Skeletal muscle satellite cell (primary cell): ENCODE data around the gene MVK.

Experiments used
- H3K27me3 ChIP-seq: 2 replicates; pipeline ENCODE4 v1.7.0; 2013; ENCODE audit warnings: low read length; ENCODE audit not compliant: control insufficient read depth, insufficient read depth
- H3K36me3 ChIP-seq: 2 replicates; pipeline ENCODE4 v1.7.0; 2013; ENCODE audit warnings: mild to moderate bottlenecking, control low read depth, low read length; ENCODE audit not compliant: insufficient read depth
- H3K4me1 ChIP-seq: 2 replicates; pipeline ENCODE4 v1.7.0; 2013; ENCODE audit warnings: low read length; ENCODE audit not compliant: control insufficient read depth, insufficient read depth
- H3K4me2 ChIP-seq: 2 replicates; pipeline ENCODE4 v1.7.0; 2013; ENCODE audit warnings: mild to moderate bottlenecking, low read length
- H3K4me3 ChIP-seq: 2 replicates; pipeline ENCODE4 v1.7.0; 2013; ENCODE audit warnings: low read length
- H3K9ac ChIP-seq: 2 replicates; pipeline ENCODE4 v1.7.0; 2013; ENCODE audit warnings: mild to moderate bottlenecking, low read depth, low read length, moderate library complexity
- H3K9me3 ChIP-seq: replicated peaks from 2 replicates; pipeline ENCODE4 v1.7.0; 2013; ENCODE audit warnings: mild to moderate bottlenecking, control low read depth, low read length

MVK gene

DNA sequence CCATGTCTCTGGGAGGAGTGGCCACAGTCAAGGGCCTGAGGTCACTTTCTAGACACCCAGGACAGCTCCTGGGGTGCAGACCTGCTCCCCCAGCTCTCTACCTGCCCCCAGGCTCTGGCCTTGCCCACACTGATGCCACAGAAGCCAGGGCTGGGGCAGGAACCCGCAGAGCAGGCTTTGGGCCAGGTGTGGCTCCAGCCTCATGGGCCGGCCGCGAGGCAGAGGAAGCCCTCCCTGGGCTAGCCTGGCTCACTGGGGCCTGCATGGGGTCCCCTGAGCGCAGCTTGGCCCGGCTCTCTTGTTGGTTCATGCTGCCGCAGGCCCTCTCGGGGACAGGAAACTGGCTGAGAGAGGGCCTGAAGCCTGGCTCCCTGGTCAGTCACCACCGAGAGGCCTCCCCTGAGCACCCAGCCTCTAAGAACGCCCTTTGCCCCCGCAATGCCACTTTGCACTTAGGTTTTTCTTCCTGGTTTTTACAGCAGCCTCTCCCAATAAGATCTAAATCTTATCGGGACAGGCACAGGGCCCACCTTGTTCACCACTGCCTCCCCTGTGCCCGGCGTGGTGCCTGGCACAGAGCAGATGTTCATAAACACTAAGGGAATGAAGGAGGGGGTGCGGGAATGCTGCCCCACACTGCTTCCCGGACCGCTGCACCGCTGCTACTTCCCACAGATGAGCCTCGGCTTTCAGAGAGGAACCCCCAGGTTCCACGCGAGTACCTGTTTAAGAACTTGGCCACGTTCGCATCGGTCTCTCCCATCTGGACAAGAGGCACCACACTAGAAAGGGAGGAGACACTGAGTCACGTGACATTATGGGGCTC is 15.0 kb upstream of the MVK start:
- Histone ChIP-seq H3K9me3 (no peaks in the 10 kb centered on the region), H3K4me3 (no peak overlapping the region), H3K36me3 (no peaks in the 10 kb centered on the region), H3K4me1 (no peaks in the 10 kb centered on the region), H3K9ac (no peak overlapping the region), H3K4me2 (no peak overlapping the region), H3K27me3 (peaks cover 13% of the 10 kb centered on the region)

- no peaks in the 10 kb centered on the region for H3K9me3 ChIP-seq
- no peak overlapping the region for H3K4me3 ChIP-seq
- no peak overlapping the region for H3K4me2 ChIP-seq
- H3K27me3 ChIP-seq: peaks cover 7% of the 10 kb centered on the region
- no peak overlapping the region for H3K9ac ChIP-seq
- no peaks in the 10 kb centered on the region for H3K36me3 ChIP-seq
- H3K4me1 ChIP-seq: no peaks in the 10 kb centered on the region
Measured at GRCh38 chr12:109559200-109559505, 14.4 kb upstream of the MVK start.

GRCh38 chr12:109559601-109560000 is 14.0 kb upstream of the MVK start:
- H3K4me1 ChIP-seq: no peaks in the 10 kb centered on the region
- H3K36me3 ChIP-seq: no peaks in the 10 kb centered on the region
- H3K4me3 ChIP-seq: no peak overlapping the region
- H3K9me3 ChIP-seq: no peaks in the 10 kb centered on the region
- no peak overlapping the region for H3K9ac ChIP-seq
- H3K4me2 ChIP-seq: no peak overlapping the region
- peaks cover 3% of the 10 kb centered on the region for H3K27me3 ChIP-seq

DNA sequence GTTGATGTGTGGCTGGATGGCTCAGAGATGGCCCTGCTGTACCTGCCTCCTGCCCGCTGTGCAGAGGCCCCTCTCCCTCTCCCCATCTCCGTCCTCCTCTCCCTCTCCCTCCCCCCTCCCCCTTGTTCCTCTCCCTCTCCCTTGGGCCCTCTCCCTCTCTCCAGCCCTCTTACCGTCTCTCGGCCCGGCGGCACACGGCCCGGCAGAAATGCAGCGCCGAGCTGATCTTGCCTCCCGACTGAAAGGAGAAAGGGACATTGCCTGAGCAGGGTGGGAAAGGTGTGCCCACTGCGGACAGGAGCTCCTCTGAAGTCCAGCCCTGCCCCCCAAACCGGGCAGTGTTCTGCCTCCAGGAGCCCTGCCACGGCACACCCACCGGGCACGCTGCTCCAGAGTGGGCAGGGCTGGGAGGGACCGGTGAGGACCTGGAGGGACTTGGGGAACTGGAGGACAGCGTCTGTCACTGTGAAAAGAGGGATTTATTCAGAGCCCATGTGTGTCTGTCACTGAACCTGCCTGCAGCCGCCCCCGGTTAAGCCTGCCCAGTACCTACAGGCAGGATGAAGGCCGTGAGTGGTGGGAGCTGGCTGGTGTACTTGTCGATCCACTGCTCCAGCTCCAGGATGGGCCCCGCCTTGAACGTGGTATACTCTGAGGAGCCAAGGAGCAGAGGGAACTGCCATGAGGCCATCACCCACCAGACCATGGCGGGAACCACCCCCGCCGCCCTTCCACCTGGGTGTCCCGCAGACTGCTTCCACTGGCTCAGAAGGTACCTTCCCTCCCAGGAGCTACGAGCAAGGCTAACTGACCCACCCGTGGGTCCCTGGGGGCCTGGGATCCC is 12.5 kb upstream of the MVK start:
- H3K36me3 ChIP-seq: no peaks in the 10 kb centered on the region
- H3K9ac ChIP-seq: no peak overlapping the region
- H3K9me3 ChIP-seq: no peaks in the 10 kb centered on the region
- H3K4me3 ChIP-seq: no peak overlapping the region
- H3K4me1 ChIP-seq: no peaks in the 10 kb centered on the region
- H3K27me3 ChIP-seq: no peaks in the 10 kb centered on the region
- H3K4me2 ChIP-seq: no peak overlapping the region

GRCh38 chr12:109561711-109562030 is 11.9 kb upstream of the MVK start:
- no peaks in the 10 kb centered on the region for H3K27me3 ChIP-seq
- H3K9ac ChIP-seq: no peak overlapping the region
- no peaks in the 10 kb centered on the region for H3K9me3 ChIP-seq
- no peaks in the 10 kb centered on the region for H3K4me1 ChIP-seq
- no peak overlapping the region for H3K4me2 ChIP-seq
- H3K4me3 ChIP-seq: no peak overlapping the region
- peaks cover 4% of the 10 kb centered on the region for H3K36me3 ChIP-seq

DNA sequence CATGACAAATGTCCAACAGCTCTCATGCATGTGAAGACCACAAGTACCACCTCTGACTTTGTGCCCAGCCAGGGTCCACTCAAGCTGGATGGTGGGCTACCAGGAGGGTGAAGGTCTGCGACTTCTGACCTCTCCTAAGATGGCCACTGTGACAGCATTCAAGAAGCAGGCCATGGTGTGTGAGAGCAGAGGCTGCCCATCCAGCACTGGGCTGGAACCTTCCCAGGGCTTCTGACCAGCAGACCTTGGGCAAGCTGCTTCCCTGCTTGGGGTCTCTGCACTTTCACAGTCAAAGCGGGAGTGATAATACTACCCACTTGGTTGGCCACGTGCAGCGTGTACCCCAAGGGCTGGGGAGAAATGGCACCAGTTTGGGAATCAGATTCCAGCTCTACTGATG is 10.7 kb upstream of the MVK start:
- H3K36me3 ChIP-seq: peaks cover 5% of the 10 kb centered on the region
- H3K4me1 ChIP-seq: no peaks in the 10 kb centered on the region
- no peak overlapping the region for H3K9ac ChIP-seq
- no peaks in the 10 kb centered on the region for H3K9me3 ChIP-seq
- H3K4me2 ChIP-seq: no peak overlapping the region
- no peak overlapping the region for H3K4me3 ChIP-seq
- no peaks in the 10 kb centered on the region for H3K27me3 ChIP-seq

DNA sequence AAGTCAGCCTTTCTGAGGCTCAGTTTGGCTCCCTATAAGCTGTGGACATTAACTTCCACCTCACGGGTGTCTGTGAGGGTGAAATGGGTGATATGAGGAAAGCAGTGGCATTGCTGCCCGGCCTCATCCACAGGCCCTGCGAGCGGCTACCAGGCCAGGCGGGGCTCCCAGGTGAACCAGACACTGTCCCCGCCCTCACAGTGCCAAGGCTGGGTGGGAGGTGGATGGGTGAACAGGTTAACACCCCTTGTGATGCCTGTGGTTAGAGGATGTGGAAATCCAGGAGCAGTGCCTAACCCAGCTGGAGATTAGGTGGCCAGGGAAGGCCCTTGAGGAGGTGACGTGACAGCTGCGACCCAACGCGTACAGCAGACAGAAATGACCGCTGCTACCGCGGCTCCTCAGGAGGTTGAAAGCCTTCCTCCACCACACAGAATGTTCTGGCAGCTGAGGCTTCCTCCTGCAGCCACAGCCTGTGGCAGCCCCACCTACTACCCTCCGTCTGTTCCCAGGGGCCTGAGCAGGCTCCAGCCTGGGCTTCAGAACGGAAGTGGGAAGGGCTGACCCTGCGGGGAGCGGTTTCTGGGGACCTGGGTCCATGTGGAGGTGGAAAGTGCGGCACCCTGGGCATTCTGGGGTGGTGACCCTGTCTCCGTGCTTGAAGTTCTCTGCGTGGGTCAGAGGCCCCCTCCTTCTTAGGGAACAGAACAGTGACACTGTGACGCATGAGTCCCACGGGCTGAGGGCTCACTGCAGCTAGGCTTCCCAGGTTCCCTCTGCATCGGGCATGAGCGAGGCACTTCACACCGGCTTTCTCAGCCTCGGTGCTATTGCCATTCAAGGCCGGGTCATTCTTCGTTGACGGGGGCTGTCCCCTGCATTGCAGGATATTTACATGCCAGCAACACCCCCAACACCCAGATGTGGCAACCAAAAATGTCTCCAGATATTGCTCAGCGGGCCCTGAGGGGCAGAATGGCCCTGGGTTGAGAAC is 10.0 kb upstream of the MVK start:
- Histone ChIP-seq H3K9me3 (no peaks in the 10 kb centered on the region), H3K9ac (no peak overlapping the region), H3K4me3 (no peak overlapping the region), H3K4me2 (no peak overlapping the region), H3K4me1 (no peaks in the 10 kb centered on the region), H3K27me3 (no peaks in the 10 kb centered on the region), H3K36me3 (peaks cover 5% of the 10 kb centered on the region)

DNA sequence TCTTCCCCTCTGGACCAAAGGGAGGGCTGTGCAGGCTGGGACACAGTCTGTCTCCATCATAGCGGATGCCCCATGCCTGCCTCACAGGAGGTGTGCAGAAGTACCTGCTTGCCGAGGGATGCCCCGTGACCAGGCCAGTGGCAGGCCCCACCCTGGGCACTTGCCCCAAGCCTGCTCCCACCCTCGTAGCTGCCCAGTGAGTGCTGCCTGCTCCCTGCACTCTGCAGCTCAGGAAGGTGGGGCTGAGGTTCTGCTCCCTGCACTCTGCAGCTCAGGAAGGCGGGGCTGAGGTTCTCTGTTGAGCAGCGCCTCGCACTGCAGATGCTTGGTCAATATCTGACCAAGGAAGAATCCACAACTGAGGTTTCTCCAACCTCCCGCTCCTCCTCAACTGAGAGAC is 7.2 kb upstream of the MVK start:
- Histone ChIP-seq H3K9me3 (no peaks in the 10 kb centered on the region), H3K4me2 (no peak overlapping the region), H3K36me3 (peaks cover 5% of the 10 kb centered on the region), H3K4me3 (no peak overlapping the region), H3K9ac (no peak overlapping the region), H3K4me1 (no peaks in the 10 kb centered on the region), H3K27me3 (no peaks in the 10 kb centered on the region)

GRCh38 chr12:109567296-109567695 is 6.3 kb upstream of the MVK start:
- Histone ChIP-seq H3K27me3 (no peaks in the 10 kb centered on the region), H3K9me3 (no peaks in the 10 kb centered on the region), H3K4me1 (no peaks in the 10 kb centered on the region), H3K9ac (no peak overlapping the region), H3K4me2 (no peak overlapping the region), H3K36me3 (peaks cover 5% of the 10 kb centered on the region), H3K4me3 (no peak overlapping the region)

- H3K9ac ChIP-seq: no peak overlapping the region
- no peaks in the 10 kb centered on the region for H3K27me3 ChIP-seq
- no peak overlapping the region for H3K4me2 ChIP-seq
- no peak overlapping the region for H3K4me3 ChIP-seq
- peaks cover 5% of the 10 kb centered on the region for H3K36me3 ChIP-seq
- H3K4me1 ChIP-seq: peaks cover 6% of the 10 kb centered on the region
- no peaks in the 10 kb centered on the region for H3K9me3 ChIP-seq
Measured at GRCh38 chr12:109567967-109568366, 5.6 kb upstream of the MVK start.

DNA sequence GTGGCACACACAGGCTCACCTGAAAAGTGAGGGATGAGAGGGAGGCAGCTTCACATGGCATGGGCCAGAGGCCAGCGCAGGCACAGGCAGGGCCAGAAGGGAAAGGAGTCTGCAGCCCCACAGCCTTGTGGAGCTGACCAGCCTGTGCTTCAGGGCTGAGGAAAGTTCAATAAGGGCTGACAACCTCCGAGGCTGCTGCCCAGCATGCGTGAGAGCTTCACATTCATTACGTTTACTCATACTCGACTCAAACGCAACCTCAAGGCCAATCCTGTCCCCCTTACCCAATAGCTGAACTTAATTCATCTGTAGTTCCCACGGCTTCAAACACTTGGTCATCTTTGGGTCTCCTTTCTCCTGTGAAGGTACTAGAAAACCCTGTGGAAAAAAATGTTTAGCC is 5.1 kb upstream of the MVK start:
- H3K27me3 ChIP-seq: no peaks in the 10 kb centered on the region
- H3K4me2 ChIP-seq: no peak overlapping the region
- H3K9ac ChIP-seq: no peak overlapping the region
- H3K4me3 ChIP-seq: no peak overlapping the region
- H3K9me3 ChIP-seq: no peaks in the 10 kb centered on the region
- peaks cover 9% of the 10 kb centered on the region for H3K4me1 ChIP-seq
- peaks cover 5% of the 10 kb centered on the region for H3K36me3 ChIP-seq
